B cell (primary cell): ENCODE measurements around the gene PCYOX1L.

Source experiments
- EZH2 ChIP-seq: IDR thresholded peaks from 2 replicates; pipeline ENCODE4 v1.6.1; 2012; ENCODE audit warnings: borderline replicate concordance, low read depth, mild to moderate bottlenecking, moderate library complexity, low read length; ENCODE audit not compliant: insufficient read depth, poor library complexity, severe bottlenecking
- TF ChIP-seq, protein P1 (sequence below): fragments of 200-600 bp; IDR thresholded peaks from one replicate; pipeline ENCODE4 v1.8.0; 2022; ENCODE audit warnings: antibody characterized with exemption, mild to moderate bottlenecking

DNA sequence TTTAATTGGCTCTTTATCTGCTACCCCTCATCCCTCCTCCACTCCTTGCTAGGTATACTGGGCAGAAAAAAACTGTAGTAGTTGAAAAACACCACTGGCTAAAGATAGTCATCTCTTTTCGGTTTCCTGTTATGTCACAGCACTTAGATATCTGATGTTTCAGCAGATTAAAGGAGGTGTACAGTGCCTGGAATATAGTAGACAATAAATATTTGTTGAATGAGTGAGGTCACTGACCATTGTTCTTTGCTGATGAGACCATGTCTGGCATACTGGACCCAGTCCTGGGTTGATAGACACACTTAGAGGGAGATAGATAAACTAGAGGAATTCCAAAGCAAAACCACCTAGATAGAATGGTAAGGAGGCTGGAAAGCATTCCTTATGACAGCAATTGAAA, 9.3 kb upstream of the PCYOX1L start:
- TF ChIP-seq, protein P1, sequence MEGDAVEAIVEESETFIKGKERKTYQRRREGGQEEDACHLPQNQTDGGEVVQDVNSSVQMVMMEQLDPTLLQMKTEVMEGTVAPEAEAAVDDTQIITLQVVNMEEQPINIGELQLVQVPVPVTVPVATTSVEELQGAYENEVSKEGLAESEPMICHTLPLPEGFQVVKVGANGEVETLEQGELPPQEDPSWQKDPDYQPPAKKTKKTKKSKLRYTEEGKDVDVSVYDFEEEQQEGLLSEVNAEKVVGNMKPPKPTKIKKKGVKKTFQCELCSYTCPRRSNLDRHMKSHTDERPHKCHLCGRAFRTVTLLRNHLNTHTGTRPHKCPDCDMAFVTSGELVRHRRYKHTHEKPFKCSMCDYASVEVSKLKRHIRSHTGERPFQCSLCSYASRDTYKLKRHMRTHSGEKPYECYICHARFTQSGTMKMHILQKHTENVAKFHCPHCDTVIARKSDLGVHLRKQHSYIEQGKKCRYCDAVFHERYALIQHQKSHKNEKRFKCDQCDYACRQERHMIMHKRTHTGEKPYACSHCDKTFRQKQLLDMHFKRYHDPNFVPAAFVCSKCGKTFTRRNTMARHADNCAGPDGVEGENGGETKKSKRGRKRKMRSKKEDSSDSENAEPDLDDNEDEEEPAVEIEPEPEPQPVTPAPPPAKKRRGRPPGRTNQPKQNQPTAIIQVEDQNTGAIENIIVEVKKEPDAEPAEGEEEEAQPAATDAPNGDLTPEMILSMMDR = no peak
- no peak for TF ChIP-seq EZH2
